ENCODE results near the gene ZNF611. TPM values are rescaled to one million over a fixed set of nuclear protein-coding genes. Genes with fewer than 3 reads are reported as not detected.
"Not testable (repeated sequence)": the region's sequence is repeated elsewhere in the genome, so short reads cannot be mapped to it uniquely, and the experiment has no call there.

Gene ZNF611
- total RNA-seq, 1 donor from 2014 or later = 19.9 TPM

GRCh38 chr19:52710538-52710937, 24.3 kb downstream of the ZNF611 start:
- peaks cover 49% of the 10 kb centered on the region for H3K9me3 Mint-ChIP-seq
- no peak for DNase-seq (ENCODE audit: low spot score)
- no peak overlapping the region for H3K27ac Mint-ChIP-seq
- H3K36me3 ChIP-seq = peaks cover 22% of the 10 kb centered on the region
- H4K20me1 ChIP-seq (ENCODE audit: low read depth) = no peaks in the 10 kb centered on the region
- H3F3A ChIP-seq (ENCODE audit: low read depth) = no peaks in the 10 kb centered on the region
- no peak overlapping the region for H3K4me3 Mint-ChIP-seq
- TF ChIP-seq EZH2phosphoT487 (IDR thresholded peaks at IDR 0.05) = no peak
- TF ChIP-seq EZH2 (IDR thresholded peaks at IDR 0.05) = no peak
- TF ChIP-seq, protein P1, sequence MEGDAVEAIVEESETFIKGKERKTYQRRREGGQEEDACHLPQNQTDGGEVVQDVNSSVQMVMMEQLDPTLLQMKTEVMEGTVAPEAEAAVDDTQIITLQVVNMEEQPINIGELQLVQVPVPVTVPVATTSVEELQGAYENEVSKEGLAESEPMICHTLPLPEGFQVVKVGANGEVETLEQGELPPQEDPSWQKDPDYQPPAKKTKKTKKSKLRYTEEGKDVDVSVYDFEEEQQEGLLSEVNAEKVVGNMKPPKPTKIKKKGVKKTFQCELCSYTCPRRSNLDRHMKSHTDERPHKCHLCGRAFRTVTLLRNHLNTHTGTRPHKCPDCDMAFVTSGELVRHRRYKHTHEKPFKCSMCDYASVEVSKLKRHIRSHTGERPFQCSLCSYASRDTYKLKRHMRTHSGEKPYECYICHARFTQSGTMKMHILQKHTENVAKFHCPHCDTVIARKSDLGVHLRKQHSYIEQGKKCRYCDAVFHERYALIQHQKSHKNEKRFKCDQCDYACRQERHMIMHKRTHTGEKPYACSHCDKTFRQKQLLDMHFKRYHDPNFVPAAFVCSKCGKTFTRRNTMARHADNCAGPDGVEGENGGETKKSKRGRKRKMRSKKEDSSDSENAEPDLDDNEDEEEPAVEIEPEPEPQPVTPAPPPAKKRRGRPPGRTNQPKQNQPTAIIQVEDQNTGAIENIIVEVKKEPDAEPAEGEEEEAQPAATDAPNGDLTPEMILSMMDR (IDR thresholded peaks at IDR 0.05) = no peak
- H3K27me3 ChIP-seq = no peaks in the 10 kb centered on the region
- no peaks in the 10 kb centered on the region for H3K79me2 ChIP-seq (ENCODE audit: low read depth)
- H3K9ac ChIP-seq = no peak overlapping the region
- H3K9me3 ChIP-seq (ENCODE audit: low read depth) = no peaks in the 10 kb centered on the region
- H3K27ac ChIP-seq = no peak overlapping the region
- no peaks in the 10 kb centered on the region for H3K4me1 Mint-ChIP-seq
- H3K4me3 ChIP-seq = no peak overlapping the region
- no peak overlapping the region for H2AFZ ChIP-seq (replicated peaks)
- no peaks in the 10 kb centered on the region for H3K27me3 Mint-ChIP-seq (ENCODE audit: insufficient read depth, low read depth)
- no peak overlapping the region for H3K4me2 ChIP-seq
- H3K36me3 Mint-ChIP-seq = peaks cover 63% of the 10 kb centered on the region
- no peaks in the 10 kb centered on the region for H3K4me1 ChIP-seq

DNA sequence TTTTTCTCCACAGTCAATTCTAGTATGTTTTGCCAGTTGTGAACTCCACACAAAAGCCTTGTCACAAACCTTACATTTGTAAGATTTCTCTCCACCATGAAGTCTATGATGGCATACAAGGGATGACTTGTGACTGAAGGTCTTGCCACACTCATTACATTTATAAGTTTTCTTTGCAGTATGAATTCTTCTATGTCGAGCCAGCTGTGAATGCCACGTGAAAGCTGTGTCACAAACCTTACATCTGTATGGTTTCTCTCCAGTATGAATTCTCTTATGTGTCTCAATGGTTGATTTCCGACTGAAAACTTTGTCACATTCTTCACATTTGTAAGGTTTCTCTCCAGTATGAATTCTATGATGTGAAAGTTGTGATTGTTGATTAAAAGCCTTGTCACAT, 29.2 kb downstream of the ZNF611 start:
- peaks cover 72% of the 10 kb centered on the region for H3K9me3 Mint-ChIP-seq
- not testable (repeated sequence) for H3K27ac Mint-ChIP-seq; H3K27ac ChIP-seq; H3K4me3 ChIP-seq; H3K9ac ChIP-seq; DNase-seq (ENCODE audit: low spot score); H3K4me2 ChIP-seq; H3K27me3 Mint-ChIP-seq (ENCODE audit: insufficient read depth, low read depth); H3K4me1 Mint-ChIP-seq; H4K20me1 ChIP-seq (ENCODE audit: low read depth); H3K9me3 ChIP-seq (ENCODE audit: low read depth); H2AFZ ChIP-seq (replicated peaks); H3K4me1 ChIP-seq; H3K27me3 ChIP-seq; H3K79me2 ChIP-seq (ENCODE audit: low read depth); H3F3A ChIP-seq (ENCODE audit: low read depth); H3K4me3 Mint-ChIP-seq
- peaks cover 31% of the 10 kb centered on the region for H3K36me3 ChIP-seq
- H3K36me3 Mint-ChIP-seq = peaks cover 62% of the 10 kb centered on the region

DNA sequence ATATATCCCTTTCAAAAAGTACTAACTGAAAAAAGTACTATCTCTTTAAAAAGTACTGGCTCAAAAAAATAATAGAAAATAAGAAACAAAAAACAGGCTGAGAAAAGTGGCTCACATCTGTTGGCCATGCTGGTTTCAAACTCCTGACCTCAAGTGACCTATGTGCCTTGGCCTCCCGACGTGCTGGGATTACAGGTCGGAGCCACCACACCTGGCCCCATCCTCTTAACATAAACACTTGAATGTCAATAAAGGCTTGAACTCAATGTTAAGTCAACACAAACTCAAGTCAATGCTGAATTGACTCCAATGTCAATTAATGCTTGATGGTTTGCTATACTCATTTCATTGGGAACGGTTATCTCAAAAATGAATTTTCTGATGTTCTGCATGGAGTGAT, 30.9 kb downstream of the ZNF611 start:
- Histone ChIP-seq H3K36me3 (peaks cover 31% of the 10 kb centered on the region), H3K4me1 (no peaks in the 10 kb centered on the region), H3K9ac (no peak overlapping the region), H3K4me3 (no peak overlapping the region), H4K20me1 (ENCODE audit: low read depth) (no peaks in the 10 kb centered on the region), H3K4me2 (no peak overlapping the region), H3K27me3 (no peaks in the 10 kb centered on the region), H3K9me3 (ENCODE audit: low read depth) (no peaks in the 10 kb centered on the region), H3F3A (ENCODE audit: low read depth) (no peaks in the 10 kb centered on the region), H2AFZ (replicated peaks) (no peak overlapping the region), H3K27ac (no peak overlapping the region), H3K79me2 (ENCODE audit: low read depth) (no peaks in the 10 kb centered on the region)
- peaks cover 6% of the 10 kb centered on the region for H3K27me3 Mint-ChIP-seq (ENCODE audit: insufficient read depth, low read depth)
- H3K27ac Mint-ChIP-seq = no peak overlapping the region
- no peak for DNase-seq (ENCODE audit: low spot score)
- peaks cover 72% of the 10 kb centered on the region for H3K9me3 Mint-ChIP-seq
- TF ChIP-seq EZH2 (IDR thresholded peaks at IDR 0.05) = no peak
- no peak for TF ChIP-seq EZH2phosphoT487 (IDR thresholded peaks at IDR 0.05)
- H3K36me3 Mint-ChIP-seq = peaks cover 59% of the 10 kb centered on the region
- no peak overlapping the region for H3K4me3 Mint-ChIP-seq
- no peaks in the 10 kb centered on the region for H3K4me1 Mint-ChIP-seq

DNA sequence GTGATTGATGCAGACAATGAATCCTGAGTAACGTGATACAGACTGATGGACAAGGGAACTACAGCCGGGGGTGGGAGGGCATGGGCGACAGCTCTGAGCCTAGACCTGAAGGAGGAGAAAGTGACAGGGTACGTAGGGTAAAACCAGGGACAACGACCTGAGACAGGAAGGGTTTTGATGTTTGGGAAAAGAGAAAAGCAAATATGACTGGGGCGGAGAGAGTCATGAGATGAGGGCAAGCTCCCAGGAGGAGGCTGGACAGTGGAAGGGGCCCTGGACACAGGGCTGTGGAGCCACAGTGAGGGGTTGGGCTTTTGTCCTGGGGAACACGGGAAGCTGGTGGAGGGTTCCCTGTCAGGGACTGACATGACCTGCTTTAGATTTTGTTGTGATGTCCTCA, 34.2 kb downstream of the ZNF611 start:
- H2AFZ ChIP-seq (replicated peaks) = no peak overlapping the region
- no peak overlapping the region for H3K4me2 ChIP-seq
- no peak overlapping the region for H3K9ac ChIP-seq
- no peaks in the 10 kb centered on the region for H3K27me3 ChIP-seq
- H3K36me3 ChIP-seq = peaks cover 16% of the 10 kb centered on the region
- peaks cover 6% of the 10 kb centered on the region for H3K27me3 Mint-ChIP-seq (ENCODE audit: insufficient read depth, low read depth)
- H3K4me3 Mint-ChIP-seq = no peak overlapping the region
- H4K20me1 ChIP-seq (ENCODE audit: low read depth) = no peaks in the 10 kb centered on the region
- H3K36me3 Mint-ChIP-seq = peaks cover 38% of the 10 kb centered on the region
- H3K4me3 ChIP-seq = no peak overlapping the region
- no peaks in the 10 kb centered on the region for H3K79me2 ChIP-seq (ENCODE audit: low read depth)
- no peaks in the 10 kb centered on the region for H3F3A ChIP-seq (ENCODE audit: low read depth)
- no peak overlapping the region for H3K27ac ChIP-seq
- TF ChIP-seq EZH2 (IDR thresholded peaks at IDR 0.05) = no peak
- TF ChIP-seq, protein P1 (IDR thresholded peaks at IDR 0.05) = no peak
- no peak for TF ChIP-seq EZH2phosphoT487 (IDR thresholded peaks at IDR 0.05)
- H3K9me3 Mint-ChIP-seq = peaks cover 47% of the 10 kb centered on the region
- H3K4me1 ChIP-seq = no peaks in the 10 kb centered on the region
- no peaks in the 10 kb centered on the region for H3K9me3 ChIP-seq (ENCODE audit: low read depth)
- H3K4me1 Mint-ChIP-seq = peaks cover 4% of the 10 kb centered on the region
- no peak overlapping the region for H3K27ac Mint-ChIP-seq
- DNase-seq (ENCODE audit: low spot score) = no peak
